GM19467 (cell line): ENCODE results near the gene ADAMTS17.
"Not testable (repeated sequence)": the region's sequence is repeated elsewhere in the genome, so short reads cannot be mapped to it uniquely, and the experiment has no call there.

Experiments
- ATAC-seq: cut with Tn5 transposase; IDR thresholded peaks from one replicate; pipeline ENCODE4 v1.9.1; 2021; ENCODE audit warnings: mild to moderate bottlenecking, moderate library complexity; ENCODE audit not compliant: unreplicated experiment

Gene ADAMTS17

DNA sequence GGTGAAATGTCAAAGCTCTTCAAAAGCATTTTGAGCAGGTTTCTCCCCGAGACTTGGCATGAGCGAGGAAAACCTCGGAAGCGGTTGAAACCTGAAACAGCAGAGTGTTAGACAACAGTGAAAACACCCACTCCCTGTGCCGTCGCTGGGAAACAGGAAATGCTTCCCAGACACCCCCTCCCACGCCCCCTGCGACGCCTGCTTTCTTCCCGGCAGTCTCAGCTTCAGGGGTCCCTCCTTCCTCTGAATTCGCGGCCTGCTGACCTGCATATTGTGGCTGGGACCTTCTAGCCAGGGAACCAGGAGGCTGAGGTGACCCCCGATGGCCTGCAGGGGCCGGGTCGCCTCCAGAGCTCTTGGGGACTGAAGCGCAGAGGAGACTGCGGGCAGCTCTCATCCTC lies 357.9 kb downstream of the ADAMTS17 start:
- no peak for ATAC-seq

- no peak for ATAC-seq
These were observed 358.4 kb downstream of the ADAMTS17 start for GRCh38 chr15:99983171-99983885.

DNA sequence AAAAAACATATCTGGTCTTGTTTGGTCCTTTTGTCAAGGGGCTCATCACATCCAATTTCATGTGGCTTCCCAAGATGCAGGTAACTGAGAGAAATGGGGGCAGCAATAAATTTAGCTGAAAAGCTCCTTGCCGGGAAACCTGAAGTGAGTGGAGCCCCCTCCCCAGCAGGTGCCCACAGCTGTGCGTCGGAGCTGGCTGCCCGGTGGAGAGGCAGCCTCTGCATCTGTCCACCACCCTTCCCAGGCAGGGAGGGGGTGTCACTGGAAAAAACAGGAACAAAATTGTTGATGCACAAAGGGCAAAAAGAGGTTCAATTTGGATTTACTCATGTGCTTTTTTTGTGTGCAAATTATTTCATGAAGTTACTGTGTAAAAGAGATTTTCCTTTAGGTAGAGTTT lies 359.1 kb downstream of the ADAMTS17 start:
- ATAC-seq: no peak

GRCh38 chr15:99981839-99982658 lies 359.7 kb downstream of the ADAMTS17 start:
- ATAC-seq: no peak

- no peak for ATAC-seq
These were observed 360.6 kb downstream of the ADAMTS17 start for GRCh38 chr15:99981191-99981647.

GRCh38 chr15:99980752-99981151 lies 361.0 kb downstream of the ADAMTS17 start:
- no peak for ATAC-seq

GRCh38 chr15:99979886-99980285 lies 361.9 kb downstream of the ADAMTS17 start:
- not testable (repeated sequence) for ATAC-seq

DNA sequence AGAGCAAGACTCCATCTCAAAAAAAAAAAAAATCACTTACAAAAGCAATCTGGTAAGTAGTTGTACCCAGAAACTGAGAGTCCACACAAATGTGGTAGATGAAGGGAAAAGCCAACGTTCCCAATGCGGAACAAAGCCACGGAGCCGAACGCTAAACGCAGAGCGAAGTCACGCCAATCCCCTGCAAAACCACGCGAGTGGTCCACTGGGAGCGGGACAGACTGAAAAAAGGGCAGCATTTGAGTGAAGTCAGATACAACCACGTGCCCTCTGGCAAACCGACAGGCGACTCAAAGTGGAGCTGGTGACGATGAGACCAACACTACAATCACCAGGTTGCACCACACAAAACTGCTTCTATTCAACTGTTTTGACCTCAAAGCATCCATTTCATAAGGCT lies 362.4 kb downstream of the ADAMTS17 start:
- no peak for ATAC-seq

- ATAC-seq: no peak
These were observed 363.3 kb downstream of the ADAMTS17 start for GRCh38 chr15:99978426-99978825.

DNA sequence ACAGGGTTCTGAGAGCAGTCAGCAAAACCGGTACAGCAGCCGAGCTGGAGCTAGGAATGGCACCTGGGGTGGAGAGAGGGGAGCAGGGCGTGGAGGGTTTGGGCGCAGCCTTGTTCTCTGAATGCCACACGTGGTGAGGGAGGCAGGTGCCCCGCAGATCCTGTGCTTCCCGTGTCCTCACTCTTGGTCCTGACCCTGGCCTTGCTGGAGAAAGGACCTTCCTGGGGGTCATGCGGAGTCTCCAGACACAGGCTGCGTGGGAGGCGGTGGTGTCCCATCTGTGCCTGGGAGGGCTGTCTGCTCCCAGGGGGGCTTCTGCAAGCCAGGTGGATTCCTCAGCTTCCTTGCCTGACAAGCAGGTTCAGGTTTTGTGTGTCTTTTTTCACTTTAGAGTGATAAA lies 363.8 kb downstream of the ADAMTS17 start:
- no peak for ATAC-seq

- no peak for ATAC-seq
These were observed 364.9 kb downstream of the ADAMTS17 start for GRCh38 chr15:99976811-99977271.

- ATAC-seq: no peak
These were observed 365.8 kb downstream of the ADAMTS17 start for GRCh38 chr15:99976000-99976399.

DNA sequence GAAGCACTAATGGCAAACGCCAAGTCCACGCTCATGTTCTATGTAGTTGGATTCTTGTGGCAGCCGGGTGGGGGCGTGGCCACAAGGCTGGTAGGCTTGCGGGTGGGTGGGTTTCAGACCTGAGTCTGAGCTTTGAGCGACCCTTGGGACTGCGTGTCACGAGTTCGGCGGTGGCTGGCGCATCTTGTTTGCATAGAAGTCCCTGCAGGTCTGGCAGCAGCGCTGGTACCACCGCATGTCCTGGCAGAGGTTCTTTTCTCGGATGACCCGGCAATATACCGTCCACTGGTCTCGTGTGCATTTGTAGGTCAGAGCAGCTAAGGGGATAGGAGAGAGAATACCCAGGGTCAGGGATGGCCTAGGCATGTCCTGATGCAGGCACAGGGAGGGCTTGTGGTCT lies 367.5 kb downstream of the ADAMTS17 start:
- no peak for ATAC-seq

- no peak for ATAC-seq
These were observed 368.4 kb downstream of the ADAMTS17 start for GRCh38 chr15:99973351-99973750.

DNA sequence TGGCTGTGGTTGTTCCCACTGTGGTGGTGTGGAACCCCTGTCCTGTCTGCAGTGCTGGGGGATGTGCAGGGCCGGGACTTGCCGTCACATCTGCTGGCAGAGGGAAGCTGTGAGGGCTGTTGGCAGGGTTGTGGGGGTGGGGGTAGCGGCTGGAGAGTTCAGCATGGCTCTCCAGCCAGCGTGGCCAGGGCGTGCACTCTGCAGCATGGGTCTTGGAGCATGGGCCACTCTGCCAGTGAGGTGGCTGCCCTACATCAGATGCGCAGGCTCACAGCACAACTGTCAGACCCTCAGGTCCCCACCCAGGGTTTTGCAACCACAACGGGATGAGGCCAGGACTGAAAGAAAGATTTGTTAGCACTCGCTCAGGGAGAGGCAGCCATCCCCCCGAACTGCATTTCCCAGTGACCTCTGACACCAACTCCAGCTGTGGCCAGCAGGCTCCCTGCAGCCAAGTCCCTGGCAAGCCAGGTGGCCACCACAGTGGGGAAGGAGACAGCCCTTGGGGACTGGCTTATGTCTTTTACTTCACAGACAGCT lies 370.8 kb downstream of the ADAMTS17 start:
- no peak for ATAC-seq

GRCh38 chr15:99969261-99969920 lies 372.4 kb downstream of the ADAMTS17 start:
- no peak for ATAC-seq

DNA sequence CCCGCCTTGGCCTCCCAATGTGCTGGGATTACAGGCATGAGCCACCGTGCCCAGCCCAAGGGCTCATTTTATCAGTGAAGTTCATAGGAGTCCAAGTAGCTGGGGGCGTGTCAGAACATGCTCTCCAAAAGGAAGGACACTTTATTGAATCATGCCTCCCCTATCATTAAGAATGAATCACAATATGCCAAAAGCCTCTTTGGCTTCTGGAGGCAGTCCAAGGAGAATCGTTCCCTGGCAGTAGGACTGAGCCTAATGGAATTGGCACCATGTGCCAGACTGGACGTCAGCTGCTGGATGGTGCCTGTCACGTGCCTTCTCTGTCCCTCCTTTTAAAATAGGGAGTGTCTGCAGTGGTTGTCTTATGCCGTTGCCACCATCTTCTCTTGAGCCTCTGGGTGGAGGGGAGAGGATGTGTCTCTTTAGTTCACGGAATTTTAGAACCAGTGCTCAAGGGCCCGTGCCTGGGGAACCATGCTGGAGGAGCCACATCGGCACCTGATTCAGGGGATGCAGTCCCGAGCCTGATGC lies 373.9 kb downstream of the ADAMTS17 start:
- no peak for ATAC-seq

DNA sequence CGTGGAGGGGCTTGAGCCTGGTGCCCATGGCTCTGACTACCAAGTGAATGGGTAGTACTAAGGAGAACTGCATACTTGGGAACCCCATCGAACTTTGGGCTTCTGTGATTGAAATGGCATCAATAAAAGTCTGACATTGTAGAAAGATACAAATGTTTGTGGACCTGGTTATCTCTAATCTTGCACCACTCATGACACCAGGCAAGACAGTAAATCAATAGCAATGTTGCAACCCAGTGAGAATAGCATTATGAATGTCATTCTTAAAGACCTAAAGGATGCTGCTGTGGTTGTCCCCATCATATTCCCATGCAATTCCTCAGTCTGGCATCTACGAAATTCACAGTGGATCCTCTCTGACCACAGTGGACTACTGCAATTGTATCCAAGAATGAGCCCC lies 375.0 kb downstream of the ADAMTS17 start:
- no peak for ATAC-seq

DNA sequence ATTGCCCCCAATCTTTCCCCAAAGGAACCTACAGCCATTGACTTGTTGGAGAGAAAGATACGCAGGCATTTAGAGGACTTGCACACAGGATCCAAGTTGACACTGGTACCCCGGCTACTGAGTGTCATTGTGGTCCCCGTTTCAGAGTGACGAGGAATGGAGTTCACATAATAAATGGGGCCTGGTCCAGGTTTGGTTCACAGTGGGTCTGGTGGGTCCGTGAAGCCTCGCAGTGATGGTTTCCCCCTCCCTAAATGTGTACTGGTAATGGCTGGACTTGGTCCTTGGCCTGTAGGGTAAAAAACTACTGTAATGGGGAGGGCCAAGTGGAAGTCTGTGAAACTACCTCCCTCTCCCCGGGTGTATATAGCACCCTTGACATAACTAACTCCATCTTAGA lies 376.4 kb downstream of the ADAMTS17 start:
- no peak for ATAC-seq

GRCh38 chr15:99963976-99964375 lies 377.8 kb downstream of the ADAMTS17 start:
- ATAC-seq: no peak
